HG02763 (cell line): ENCODE results near the gene SCARB2.

Experiments
- ATAC-seq: cut with Tn5 transposase; IDR thresholded peaks from one replicate; pipeline ENCODE4 v1.9.1; 2021; ENCODE audit warnings: mild to moderate bottlenecking, moderate library complexity; ENCODE audit not compliant: unreplicated experiment

The SCARB2 gene

DNA sequence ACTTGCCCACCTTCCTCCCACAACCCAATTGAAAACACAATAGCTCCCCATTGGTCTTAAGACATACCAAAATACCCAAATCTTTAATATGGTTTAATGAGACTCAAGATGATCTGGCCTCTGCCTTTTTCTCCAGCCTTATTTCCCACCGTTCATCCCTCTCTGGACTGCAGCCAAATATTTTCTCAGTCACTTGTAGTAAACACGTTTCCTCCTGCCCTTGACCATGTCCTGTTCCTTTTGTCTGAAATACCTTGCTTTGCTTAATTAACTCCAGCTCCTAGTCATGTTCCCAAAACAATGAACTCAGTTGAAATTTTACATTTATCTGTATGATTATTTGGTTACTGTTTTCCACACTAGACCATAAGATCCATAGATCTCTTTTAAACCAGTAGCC is 57.0 kb downstream of the SCARB2 start:
- ATAC-seq, result no peak

- no peak for ATAC-seq
Observed at GRCh38 chr4:76155979-76156378, 57.6 kb downstream of the SCARB2 start.

- ATAC-seq, result no peak
Observed at GRCh38 chr4:76153356-76153755, 60.3 kb downstream of the SCARB2 start.

- peak; percentile 98 for ATAC-seq
Observed at GRCh38 chr4:76148142-76148865, 65.3 kb downstream of the SCARB2 start, which contains the start of gene NUP54. NUP54 (minus strand) TSS chr4:76148397; CDS start chr4:76148374, 23 bp downstream.

- peak; percentile 26 for ATAC-seq
Observed at GRCh38 chr4:76147454-76148141, 66.0 kb downstream of the SCARB2 start.

- no peak for ATAC-seq
Observed at GRCh38 chr4:76144546-76144945, 69.1 kb downstream of the SCARB2 start.

DNA sequence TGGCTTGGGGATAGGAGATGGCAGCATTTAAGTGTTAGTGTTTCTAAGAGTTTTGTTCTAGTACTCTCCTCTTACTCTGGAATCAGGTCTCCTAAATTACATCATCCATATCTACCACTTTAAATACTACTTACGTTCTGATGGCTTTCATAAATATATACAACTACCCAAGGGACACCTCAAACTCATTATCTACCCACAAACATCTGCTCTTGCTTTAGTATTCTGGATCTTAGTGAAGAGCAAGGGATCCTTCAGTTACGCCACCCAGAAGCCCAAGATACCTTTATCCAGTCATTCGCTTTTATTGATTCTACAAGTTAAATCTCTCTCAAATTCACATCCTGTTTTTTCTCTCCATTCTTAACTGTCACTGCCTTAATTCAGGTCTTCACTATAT is 72.4 kb downstream of the SCARB2 start:
- no peak for ATAC-seq

GRCh38 chr4:76127754-76128153 is 85.9 kb downstream of the SCARB2 start:
- no peak for ATAC-seq

DNA sequence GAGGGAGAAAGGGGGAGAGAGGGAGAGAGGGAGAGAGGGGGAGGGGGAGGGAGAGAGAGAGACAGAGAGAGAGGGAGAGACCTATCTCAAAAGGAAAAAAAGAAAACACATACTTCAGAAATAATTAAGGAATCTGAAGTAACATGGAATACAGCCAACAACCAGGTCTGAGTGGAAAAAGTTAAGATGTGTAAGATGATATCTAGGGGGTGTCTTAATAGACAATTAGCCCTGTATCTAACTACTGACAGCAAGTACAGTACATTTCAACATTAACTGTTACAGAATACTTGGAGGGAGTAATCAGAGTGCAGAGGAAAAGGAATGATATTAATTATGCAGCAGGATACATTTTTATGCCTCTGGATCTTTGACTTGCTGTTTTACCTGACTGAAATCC is 87.8 kb downstream of the SCARB2 start:
- ATAC-seq, result no peak

- ATAC-seq, result no peak
Observed at GRCh38 chr4:76120199-76120598, 93.4 kb downstream of the SCARB2 start.

GRCh38 chr4:76117536-76117935 is 96.1 kb downstream of the SCARB2 start:
- ATAC-seq, result no peak

GRCh38 chr4:76116821-76117220 is 96.8 kb downstream of the SCARB2 start:
- ATAC-seq, result no peak
